HEK293 (cell line): Measurements from ENCODE around the gene SERPINE2.

Experiments
- CTCF ChIA-PET: fragments of 350-600 bp; formaldehyde crosslinking; extraction: SDS; loops from one replicate; lab custom pipeline; 2021; ENCODE audit warnings: antibody characterized with exemption; lab: Yijun Ruan, JAX
- POLR2A ChIA-PET: fragments of 300-600 bp; formaldehyde crosslinking; extraction: SDS; loops from one replicate; lab custom pipeline; 2020; ENCODE audit warnings: antibody characterized with exemption, inconsistent platforms; lab: Yijun Ruan, JAX
- H3K27ac ChIP-seq: fragments of 200-500 bp; sonication (Bioruptor generic); 2 replicates; pipeline ENCODE4 v1.5.1; 2014; ENCODE audit warnings: low read depth, low read length, control low read depth, inconsistent platforms; ENCODE audit errors: extremely low read depth
- H3K36me3 ChIP-seq, 2 experiments: fragments of 200-500 bp in 1 of 2; sonication (Bioruptor generic) in 1 of 2; 1 replicate in 1 of 2; 2 replicates in 1 of 2; pipeline ENCODE4 v1.5.1; 2014 to 2017; ENCODE audit warnings: inconsistent platforms in 2 of 2, low read length in 2 of 2; ENCODE audit not compliant: control insufficient read depth in 2 of 2, insufficient read depth in 1 of 2
- H3K4me1 ChIP-seq: fragments of 200-500 bp; sonication (Bioruptor generic); 2 replicates; pipeline ENCODE4 v1.5.1; 2014; ENCODE audit warnings: mild to moderate bottlenecking, low read length, inconsistent platforms; ENCODE audit not compliant: control insufficient read depth, insufficient read depth
- H3K4me3 ChIP-seq: 2 replicates; pipeline ENCODE4 v1.5.1; 2011; ENCODE audit warnings: low read depth, mild to moderate bottlenecking, control low read depth, low read length, moderate library complexity
- H3K9me3 ChIP-seq: fragments of 200-500 bp; sonication (Bioruptor generic); 2 replicates; pipeline ENCODE4 v1.5.1; 2014; ENCODE audit warnings: low read depth, low read length, inconsistent platforms; ENCODE audit not compliant: control insufficient read depth, insufficient read depth
- GLI2 ChIP-seq: fragments of 450-650 bp; formaldehyde crosslinking; IDR thresholded peaks from 2 replicates; pipeline ENCODE4; 2017; ENCODE audit warnings: missing biosample characterization, missing genetic modification characterization, low read depth, borderline replicate concordance
- OVOL3 ChIP-seq: fragments of 450-650 bp; formaldehyde crosslinking; IDR thresholded peaks from 2 replicates; pipeline ENCODE4 v1.5.1; 2016; ENCODE audit warnings: missing biosample characterization, missing genetic modification characterization
- PRDM1 ChIP-seq: fragments of 450-650 bp; formaldehyde crosslinking; IDR thresholded peaks from 2 replicates; pipeline ENCODE4; 2016; ENCODE audit warnings: missing biosample characterization, missing genetic modification characterization
- TCF7L2 ChIP-seq: IDR thresholded peaks from 2 replicates; pipeline ENCODE4 v1.6.1; 2011; ENCODE audit warnings: low read depth, mild to moderate bottlenecking, inconsistent platforms, low read length, moderate library complexity, borderline replicate concordance
- YY2 ChIP-seq: fragments of 450-650 bp; formaldehyde crosslinking; IDR thresholded peaks from 2 replicates; pipeline ENCODE4 v1.5.1; 2016; ENCODE audit warnings: missing biosample characterization, missing genetic modification characterization
- ZBTB11 ChIP-seq: fragments of 450-650 bp; formaldehyde crosslinking; conservative IDR thresholded peaks from 2 replicates; pipeline ENCODE4 v1.5.1; 2016; ENCODE audit warnings: low read depth, missing biosample characterization, missing genetic modification characterization
- ZNF175 ChIP-seq: fragments of 450-650 bp; formaldehyde crosslinking; IDR thresholded peaks from 2 replicates; pipeline ENCODE4 v1.5.1; 2016; ENCODE audit warnings: missing biosample characterization, missing genetic modification characterization
- ZNF211 ChIP-seq: fragments of 450-650 bp; formaldehyde crosslinking; IDR thresholded peaks from 2 replicates; pipeline ENCODE4 v1.5.1; 2016; ENCODE audit warnings: low read depth, missing biosample characterization, missing genetic modification characterization
- ZNF221 ChIP-seq: fragments of 450-650 bp; formaldehyde crosslinking; IDR thresholded peaks from 2 replicates; pipeline ENCODE4 v1.5.1; 2017; ENCODE audit warnings: missing biosample characterization, missing genetic modification characterization, borderline replicate concordance
- ZNF398 ChIP-seq: fragments of 450-650 bp; formaldehyde crosslinking; IDR thresholded peaks from 2 replicates; pipeline ENCODE4 v1.5.1; 2017; ENCODE audit warnings: missing biosample characterization, missing genetic modification characterization
- ZNF560 ChIP-seq: fragments of 450-650 bp; formaldehyde crosslinking; IDR thresholded peaks from 2 replicates; pipeline ENCODE4 v1.5.1; 2017; ENCODE audit warnings: missing biosample characterization, missing genetic modification characterization, borderline replicate concordance
- ZNF747 ChIP-seq: fragments of 450-650 bp; formaldehyde crosslinking; IDR thresholded peaks from 2 replicates; pipeline ENCODE4 v1.5.1; 2016; ENCODE audit warnings: missing biosample characterization, missing genetic modification characterization
- ZNF830 ChIP-seq: fragments of 450-650 bp; IDR thresholded peaks from 2 replicates; pipeline ENCODE4 v1.5.0; 2018; ENCODE audit warnings: missing biosample characterization, missing genetic modification characterization, low read depth, mild to moderate bottlenecking, moderate library complexity
- ZSCAN16 ChIP-seq: fragments of 450-650 bp; formaldehyde crosslinking; IDR thresholded peaks from 2 replicates; pipeline ENCODE4 v1.5.1; 2016; ENCODE audit warnings: missing biosample characterization, missing genetic modification characterization

Gene SERPINE2

DNA sequence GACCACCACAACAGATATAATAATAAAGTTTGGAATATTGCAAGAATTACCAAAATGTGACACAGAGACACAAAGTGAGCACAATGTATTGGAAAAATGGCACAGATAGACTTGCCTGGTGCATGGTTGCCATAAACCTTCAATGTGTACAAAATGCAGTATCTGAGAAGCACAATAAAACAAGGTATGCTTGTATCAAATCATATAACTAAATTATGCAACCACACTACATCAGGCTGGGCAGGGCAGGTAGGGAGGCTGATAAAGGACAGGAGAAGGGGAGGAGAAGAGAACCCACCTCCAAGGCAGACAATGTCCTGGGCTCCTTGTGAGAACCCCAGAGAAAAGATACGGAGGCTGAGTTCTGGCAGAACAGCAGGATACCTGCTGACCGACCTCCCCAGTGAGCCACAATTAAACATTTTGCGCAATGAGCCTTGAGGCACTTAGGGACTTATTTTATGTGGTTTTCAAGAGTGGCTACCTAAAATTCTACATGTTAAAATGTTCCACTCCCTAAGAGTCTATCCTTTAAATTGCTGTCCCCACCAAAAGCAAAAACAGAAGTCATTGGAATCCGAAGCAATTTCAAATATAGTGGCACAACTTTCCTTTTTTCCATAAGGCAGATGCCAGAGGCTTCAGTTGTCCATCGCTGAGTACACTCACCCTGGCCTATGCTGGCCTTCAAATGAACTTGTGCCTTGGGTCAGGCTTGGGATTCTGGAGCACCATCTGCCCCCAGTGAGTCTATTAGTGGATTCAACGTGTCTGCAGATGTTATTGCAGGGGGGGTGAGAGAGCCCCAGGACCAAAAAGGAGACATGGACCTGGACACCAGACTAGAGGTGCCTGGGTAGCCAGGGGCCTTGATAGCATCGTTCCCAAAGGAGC, 110.7 kb downstream of the SERPINE2 start:
- no peak for TF ChIP-seq ZNF211 (tag by site-specific recombination)
- no peak for TF ChIP-seq PRDM1 (tag by site-specific recombination)
- TF ChIP-seq ZNF560 (tag by site-specific recombination): no peak
- no peak for TF ChIP-seq ZNF175
- TF ChIP-seq ZSCAN16: no peak
- TF ChIP-seq ZNF398 (tag by site-specific recombination): no peak
- TF ChIP-seq TCF7L2: no peak
- TF ChIP-seq ZNF221 (tag by site-specific recombination): no peak
- TF ChIP-seq ZNF830 (tag by site-specific recombination): no peak
- no peak for TF ChIP-seq YY2 (tag by site-specific recombination)
- no peak for TF ChIP-seq OVOL3 (tag by site-specific recombination)
- POLR2A ChIA-PET: no interaction called here
- CTCF ChIA-PET: no interaction called here

GRCh38 chr2:223925106-223925505, 114.0 kb downstream of the SERPINE2 start:
- ChIA-PET POLR2A (no interaction called here), CTCF (interaction anchor here (0.6 to 0.8 kb wide), 2 partner anchors 11 to 16 kb away, joined by 3 to 4 read pairs; no protein-coding TSS in a partner anchor)
- TF ChIP-seq ZBTB11 (tag by site-specific recombination) (no peak), ZNF747 (tag by site-specific recombination) (no peak), GLI2 (tag by site-specific recombination) (no peak)
- Histone ChIP-seq H3K4me1 (0 out of 2 replicates have a peak, but pooled peaks cover 2% of the 10 kb centered on the region), H3K27ac (no peak overlapping the region), H3K9me3 (no peaks in the 10 kb centered on the region), H3K4me3 (no peak overlapping the region), H3K36me3 (peaks cover 0 to 6% of the 10 kb centered on the region in 2 experiments; a peak in 1 of 3 replicates)

More for the DNA sequence above, 110.7 kb downstream of the SERPINE2 start:
- Histone ChIP-seq H3K4me1 (peaks cover 13% of the 10 kb centered on the region), H3K9me3 (no peaks in the 10 kb centered on the region), H3K4me3 (no peak overlapping the region), H3K27ac (no peak overlapping the region), H3K36me3 (peaks cover 0 to 2% of the 10 kb centered on the region in 2 experiments; a peak in 1 of 3 replicates)
